Lower lobe of right lung (tissue), 2 donors: ENCODE measurements around the gene GLB1L2. TPM values are rescaled to one million over a fixed set of nuclear protein-coding genes. Genes with fewer than 3 reads are reported as not detected.

Experiments used
- ATAC-seq, 2 donors: fragments of 200-7000 bp; cut with Tn5 transposase; one replicate each; pipeline ENCODE4 v1.9.1; 2020 to 2022; ENCODE audit warnings: mild to moderate bottlenecking in 2 of 2, moderate library complexity in 2 of 2
- DNase-seq: peaks from one replicate; pipeline ENCODE4 v3.0.0-alpha.2; 2020
- H3K27ac ChIP-seq: fragments of 200-600 bp; one replicate; pipeline ENCODE4 v1.8.0; 2022
- H3K27me3 ChIP-seq: fragments of 200-600 bp; one replicate; pipeline ENCODE4 v1.8.0; 2022; ENCODE audit warnings: low read depth
- H3K36me3 ChIP-seq: fragments of 200-600 bp; one replicate; pipeline ENCODE4 v1.8.0; 2022; ENCODE audit warnings: mild to moderate bottlenecking
- H3K4me1 ChIP-seq: fragments of 200-600 bp; one replicate; pipeline ENCODE4 v1.8.0; 2022
- H3K4me3 ChIP-seq: fragments of 200-600 bp; one replicate; pipeline ENCODE4 v1.8.0; 2022; ENCODE audit warnings: mild to moderate bottlenecking
- H3K9me3 ChIP-seq: fragments of 200-600 bp; one replicate; pipeline ENCODE4 v1.8.0; 2022
- CTCF ChIP-seq: fragments of 200-600 bp; IDR thresholded peaks from one replicate; pipeline ENCODE4 v1.8.0; 2022; ENCODE audit warnings: antibody characterized with exemption, mild to moderate bottlenecking
- intact Hi-C: fragments of 100-400 bp; cut with DNase I; formaldehyde crosslinking; loops from one replicate; pipeline ENCODE4 v1.11.0; 2022
- total RNA-seq: library from RNA; stranded (reverse); fragmentation: NEBNext Ultra II Directional; extraction: Animal tissue kit (Norgen Biotek cat#: 25700); gene quantifications from one replicate; pipeline ENCODE4 v1.2.1, GENCODE V29; 2021
- donor health status: DM: no; HTN: yes; CAD: no; lungs with severe emphysema.

Gene GLB1L2
- total RNA-seq, 1 donor from 2014 or later: 5.1 TPM

- ATAC-seq: no peak
- intact Hi-C loops: no loop called here
Measured at GRCh38 chr11:134337051-134337450, 5.3 kb downstream of the GLB1L2 start.

DNA sequence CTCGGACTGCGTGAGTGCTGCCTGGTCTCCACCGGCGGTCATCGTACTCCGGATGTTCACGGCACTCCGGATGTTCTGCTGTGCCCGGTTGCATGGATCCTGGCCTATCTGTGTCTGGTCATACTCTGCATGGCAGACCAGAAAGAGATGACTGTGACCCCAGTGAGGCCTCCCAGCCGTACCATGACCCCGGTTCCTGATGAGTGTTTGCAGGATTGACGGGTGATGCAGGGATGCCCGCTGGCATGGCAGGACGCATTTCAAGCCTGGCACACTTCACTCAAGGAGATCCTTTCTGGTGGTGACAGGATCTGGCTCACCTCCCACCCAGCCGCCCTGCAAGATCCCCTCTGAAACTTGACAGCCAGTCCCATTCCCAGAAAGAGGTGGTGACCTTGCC lies 6.3 kb downstream of the GLB1L2 start:
- no peaks in the 10 kb centered on the region for H3K9me3 ChIP-seq
- peaks cover 8% of the 10 kb centered on the region for H3K27me3 ChIP-seq
- H3K36me3 ChIP-seq: no peaks in the 10 kb centered on the region
- intact Hi-C loops: no loop called here
- DNase-seq (no peak), ATAC-seq (no peak)
- H3K27ac ChIP-seq: no peak overlapping the region
- no peak for TF ChIP-seq CTCF
- H3K4me1 ChIP-seq: no peaks in the 10 kb centered on the region
- no peak overlapping the region for H3K4me3 ChIP-seq

More at GRCh38 chr11:134337051-134337450, 5.3 kb downstream of the GLB1L2 start:
- Histone ChIP-seq H3K4me3 (no peak overlapping the region), H3K27ac (no peak overlapping the region), H3K27me3 (peaks cover 13% of the 10 kb centered on the region), H3K4me1 (peaks cover 7% of the 10 kb centered on the region), H3K36me3 (no peaks in the 10 kb centered on the region), H3K9me3 (no peaks in the 10 kb centered on the region)
- TF ChIP-seq CTCF: no peak
- no peak for DNase-seq

- no peak overlapping the region for H3K27ac ChIP-seq
- no peaks in the 10 kb centered on the region for H3K9me3 ChIP-seq
- TF ChIP-seq CTCF: no peak
- H3K36me3 ChIP-seq: no peaks in the 10 kb centered on the region
- no peak overlapping the region for H3K4me3 ChIP-seq
- peaks cover 8% of the 10 kb centered on the region for H3K27me3 ChIP-seq
- ATAC-seq (no peak), DNase-seq (no peak)
- intact Hi-C loops: no loop called here
- no peaks in the 10 kb centered on the region for H3K4me1 ChIP-seq
Measured at GRCh38 chr11:134338654-134339053, 6.9 kb downstream of the GLB1L2 start.

DNA sequence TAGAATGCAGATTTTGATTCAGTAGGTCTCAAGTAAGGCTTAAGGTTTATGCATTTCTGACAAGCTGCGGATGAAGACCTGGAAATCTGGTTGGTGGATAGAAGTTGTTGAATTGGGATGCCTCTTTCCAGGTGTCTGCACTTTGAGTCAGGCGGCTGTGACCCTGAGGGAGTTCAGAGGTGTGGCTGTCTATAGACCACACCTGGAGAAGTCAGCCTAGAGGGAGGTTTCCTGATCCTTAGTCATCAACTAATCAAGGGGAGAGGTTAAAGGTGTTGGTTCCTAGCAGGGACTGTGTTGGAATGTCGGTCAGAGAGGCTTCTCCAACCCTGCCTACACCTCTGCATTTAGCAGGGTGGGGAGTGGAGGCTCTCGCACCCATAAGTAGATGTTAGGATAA lies 8.0 kb downstream of the GLB1L2 start:
- H3K36me3 ChIP-seq: no peaks in the 10 kb centered on the region
- no peak overlapping the region for H3K27ac ChIP-seq
- no peak for DNase-seq
- no peaks in the 10 kb centered on the region for H3K9me3 ChIP-seq
- H3K4me3 ChIP-seq: no peak overlapping the region
- intact Hi-C loops: no loop called here
- H3K4me1 ChIP-seq: no peaks in the 10 kb centered on the region
- peaks cover under 1% of the 10 kb centered on the region for H3K27me3 ChIP-seq
- ATAC-seq: no peak
- TF ChIP-seq CTCF: no peak

GRCh38 chr11:134340354-134340964 lies 8.7 kb downstream of the GLB1L2 start:
- H3K27me3 ChIP-seq: no peaks in the 10 kb centered on the region
- intact Hi-C loops: no loop called here
- TF ChIP-seq CTCF: no peak
- H3K27ac ChIP-seq: no peak overlapping the region
- no peak overlapping the region for H3K4me3 ChIP-seq
- no peaks in the 10 kb centered on the region for H3K4me1 ChIP-seq
- no peaks in the 10 kb centered on the region for H3K36me3 ChIP-seq
- no peak for DNase-seq
- ATAC-seq: no peak
- H3K9me3 ChIP-seq: no peaks in the 10 kb centered on the region
